Measurements from ENCODE around the gene MAU2. TPM values are rescaled to one million over a fixed set of nuclear protein-coding genes. Genes with fewer than 3 reads are reported as not detected.
A peak's percentile ranks its signal among the peaks of the same experiment; 100 is the strongest.

MAU2 gene
- total RNA-seq, 3 donors from 2014 or later = 59.2 to 63.6 (median 62.8) TPM

DNA sequence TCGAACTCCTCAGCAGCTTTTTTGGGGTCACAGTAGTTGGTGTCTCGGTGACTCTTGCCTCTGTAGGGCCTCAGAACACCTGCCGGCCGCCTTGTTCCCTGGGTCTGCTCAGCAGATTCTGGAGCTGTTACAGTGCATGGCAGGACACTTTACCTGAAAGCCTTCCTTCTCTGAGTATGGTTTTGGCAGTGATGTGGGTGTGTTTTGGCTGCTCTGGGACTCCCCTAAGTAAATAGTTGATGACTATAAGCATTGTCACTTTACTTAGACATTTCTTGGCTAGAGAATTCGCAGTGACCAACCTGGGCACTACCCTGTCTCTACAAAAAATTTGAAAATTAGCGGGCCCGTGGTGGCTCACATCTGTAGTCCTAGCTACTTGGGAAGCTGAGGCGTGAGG is 7.0 kb downstream of the MAU2 start:
- no peak for DNase-seq
- Mint-ChIP-seq H3K9me3 (no peaks in the 10 kb centered on the region), H3K4me1 (ENCODE audit: low read depth) (peaks cover 37% of the 10 kb centered on the region), H3K36me3 (ENCODE audit: insufficient read depth) (peaks cover 30% of the 10 kb centered on the region), H3K4me3 (no peak overlapping the region), H3K27me3 (ENCODE audit: low read depth) (no peaks in the 10 kb centered on the region)
- ATAC-seq = no peak

DNA sequence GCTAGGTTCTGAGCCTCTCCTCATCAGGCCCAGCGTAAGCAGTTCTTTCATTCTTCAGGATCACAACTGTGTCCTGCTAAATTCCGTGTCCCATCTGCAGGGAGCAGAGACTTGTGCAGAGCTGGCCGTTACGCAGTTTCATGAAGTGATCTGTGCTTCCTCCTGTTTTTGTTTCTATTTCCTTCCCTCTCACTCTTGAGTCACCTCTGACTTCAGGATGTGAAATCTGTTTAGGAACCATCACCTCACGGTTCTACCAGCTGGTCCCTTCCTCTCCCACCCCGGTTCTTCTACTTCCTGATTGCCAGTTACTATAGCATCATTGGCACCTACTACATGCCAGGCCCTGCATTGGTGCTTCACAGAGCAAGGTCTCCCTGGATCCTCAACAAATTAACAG is 8.5 kb downstream of the MAU2 start:
- no peak overlapping the region for H3K4me3 Mint-ChIP-seq
- ATAC-seq = peak; percentile 40

DNA sequence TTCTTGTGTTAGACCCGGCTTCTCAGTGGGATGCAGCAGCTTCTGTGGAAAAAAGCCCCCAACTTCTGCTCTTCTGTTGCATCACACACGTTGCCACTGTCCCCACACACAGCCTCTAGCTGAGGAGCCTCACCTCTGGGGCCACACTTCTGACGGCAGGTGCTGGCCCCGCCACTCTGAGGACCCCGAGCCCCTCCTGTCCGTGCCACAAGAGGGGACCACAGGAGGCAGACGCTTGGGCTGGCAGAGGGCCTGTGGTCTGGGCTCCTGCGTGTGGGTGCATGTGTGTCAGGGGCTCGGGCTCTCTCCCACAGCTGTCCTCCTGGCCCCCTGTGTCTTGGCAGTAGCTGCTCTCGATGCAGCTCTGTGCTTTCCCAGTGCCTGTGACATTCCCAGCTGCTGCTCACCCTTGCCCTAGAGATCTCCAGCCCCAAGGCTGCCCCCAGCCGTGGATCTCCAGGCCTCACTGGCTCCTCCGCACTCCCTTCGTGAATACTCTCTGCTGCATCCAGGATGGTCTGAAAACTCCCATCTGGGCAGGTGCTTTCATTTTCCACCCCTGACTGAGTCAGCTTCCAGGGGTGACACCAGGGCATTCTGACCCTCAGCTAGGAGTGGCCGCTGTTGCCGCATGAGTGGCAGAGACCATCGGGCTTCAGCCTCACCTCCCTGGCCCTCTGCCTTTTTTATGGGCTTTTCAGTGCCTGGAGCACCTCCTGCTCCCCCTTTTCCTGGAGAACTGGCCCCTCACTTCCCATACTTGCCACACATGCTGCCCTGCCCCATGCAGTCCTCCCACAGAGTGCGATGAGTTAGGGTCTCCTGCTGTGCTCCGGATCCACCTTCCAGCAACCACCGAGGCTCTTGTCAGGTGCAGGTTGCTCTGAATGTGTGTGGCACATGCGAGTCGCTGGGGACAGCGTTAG is 13.7 kb downstream of the MAU2 start:
- Mint-ChIP-seq H3K9me3 (no peaks in the 10 kb centered on the region), H3K4me1 (ENCODE audit: low read depth) (peaks cover 6% of the 10 kb centered on the region), H3K27me3 (ENCODE audit: low read depth) (no peaks in the 10 kb centered on the region), H3K4me3 (no peak overlapping the region), H3K36me3 (ENCODE audit: insufficient read depth) (peaks cover 14% of the 10 kb centered on the region)
- ATAC-seq = no peak
- DNase-seq = no peak

More for the DNA sequence above, 8.5 kb downstream of the MAU2 start:
- Mint-ChIP-seq H3K4me1 (ENCODE audit: low read depth) (peaks cover 28% of the 10 kb centered on the region), H3K27me3 (ENCODE audit: low read depth) (no peaks in the 10 kb centered on the region), H3K9me3 (no peaks in the 10 kb centered on the region), H3K36me3 (ENCODE audit: insufficient read depth) (peaks cover 25% of the 10 kb centered on the region)
- DNase-seq = no peak

DNA sequence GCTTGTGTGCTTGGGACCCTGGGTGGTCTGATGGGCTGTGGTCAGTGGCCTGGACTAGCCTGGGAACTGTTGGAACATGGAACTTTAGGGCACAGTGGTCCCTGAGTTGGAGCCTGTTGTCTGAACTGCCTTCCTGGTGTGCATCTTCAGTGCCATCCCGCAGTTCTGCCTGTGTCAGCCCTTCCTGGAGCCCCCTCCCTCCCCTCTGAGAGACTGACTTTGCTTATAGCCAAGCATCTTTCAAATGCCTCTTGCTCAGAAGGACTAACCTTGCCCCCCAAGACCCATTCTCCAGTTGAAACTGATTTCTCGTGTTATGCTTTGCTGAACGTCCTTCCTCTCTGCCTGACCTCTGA is 14.3 kb downstream of the MAU2 start:
- no peaks in the 10 kb centered on the region for H3K9me3 Mint-ChIP-seq

DNA sequence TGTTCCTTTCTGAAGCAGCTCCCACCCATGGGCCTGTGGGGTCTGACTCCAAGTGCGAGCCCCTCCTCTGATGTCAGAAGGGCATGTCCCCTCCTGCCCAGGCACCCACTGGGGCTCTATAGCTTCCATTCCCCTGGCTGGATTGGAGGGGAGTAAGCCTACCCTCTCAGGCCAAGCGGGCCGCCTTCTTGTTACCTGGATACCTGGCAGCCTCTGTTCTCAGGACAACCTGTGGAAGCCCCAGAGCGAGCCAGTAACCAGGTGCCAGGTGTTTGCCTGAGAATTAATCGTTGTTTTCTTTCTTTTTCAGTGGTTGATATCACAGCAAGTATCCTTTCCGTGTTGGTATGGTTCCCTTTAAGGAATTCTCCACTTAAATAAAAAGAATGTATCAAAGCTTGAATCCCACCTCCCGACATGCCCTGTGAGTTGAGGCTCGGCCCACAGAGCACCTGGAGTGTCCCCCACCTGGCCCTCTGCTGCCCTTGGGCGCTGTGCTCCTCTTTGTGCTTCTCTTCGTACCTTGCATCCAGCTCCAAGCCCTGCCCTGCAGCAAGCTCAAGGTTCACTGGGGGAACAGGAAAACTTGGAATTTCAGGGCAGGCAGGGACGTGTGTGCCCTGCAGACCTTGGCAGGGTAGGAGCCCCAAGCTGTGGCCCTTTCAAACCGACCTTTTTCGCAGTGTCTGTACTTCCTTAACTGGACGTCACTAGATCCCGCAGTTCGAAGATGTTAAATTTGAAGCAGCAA is 15.0 kb downstream of the MAU2 start:
- H3K36me3 Mint-ChIP-seq (ENCODE audit: insufficient read depth) = peaks cover 13% of the 10 kb centered on the region
- H3K4me3 Mint-ChIP-seq = no peak overlapping the region
- no peak for ATAC-seq
- H3K27me3 Mint-ChIP-seq (ENCODE audit: low read depth) = no peaks in the 10 kb centered on the region
- no peaks in the 10 kb centered on the region for H3K9me3 Mint-ChIP-seq
- DNase-seq = no peak
- peaks cover 5% of the 10 kb centered on the region for H3K4me1 Mint-ChIP-seq (ENCODE audit: low read depth)

More for the DNA sequence above, 14.3 kb downstream of the MAU2 start:
- Mint-ChIP-seq H3K4me1 (ENCODE audit: low read depth) (peaks cover 5% of the 10 kb centered on the region), H3K4me3 (no peak overlapping the region), H3K36me3 (ENCODE audit: insufficient read depth) (peaks cover 13% of the 10 kb centered on the region), H3K27me3 (ENCODE audit: low read depth) (no peaks in the 10 kb centered on the region)
- ATAC-seq (no peak), DNase-seq (no peak)

DNA sequence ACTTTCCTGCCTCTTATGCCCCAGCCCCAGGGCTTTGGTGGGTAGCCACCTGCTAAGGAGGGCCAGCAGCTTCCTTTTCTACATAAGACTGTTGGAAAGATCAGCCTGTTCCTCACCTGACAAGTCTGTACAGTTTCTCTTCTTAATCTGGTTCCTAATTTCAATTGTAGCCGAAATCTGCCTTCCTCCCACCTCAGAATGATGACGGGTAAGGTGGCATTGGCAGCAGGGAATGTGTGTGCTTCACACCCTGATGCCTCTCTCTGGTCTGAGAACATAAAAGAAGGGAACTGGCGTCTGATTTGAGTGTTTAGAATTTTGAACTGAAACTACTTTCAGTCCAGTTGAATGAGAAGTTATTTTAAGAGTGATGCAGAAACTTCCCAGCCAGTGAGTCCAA is 16.0 kb downstream of the MAU2 start:
- ATAC-seq = no peak
- Mint-ChIP-seq H3K27me3 (ENCODE audit: low read depth) (no peaks in the 10 kb centered on the region), H3K4me3 (no peak overlapping the region), H3K4me1 (ENCODE audit: low read depth) (peaks cover 5% of the 10 kb centered on the region), H3K36me3 (ENCODE audit: insufficient read depth) (peaks cover 13% of the 10 kb centered on the region), H3K9me3 (no peaks in the 10 kb centered on the region)
- DNase-seq = no peak

DNA sequence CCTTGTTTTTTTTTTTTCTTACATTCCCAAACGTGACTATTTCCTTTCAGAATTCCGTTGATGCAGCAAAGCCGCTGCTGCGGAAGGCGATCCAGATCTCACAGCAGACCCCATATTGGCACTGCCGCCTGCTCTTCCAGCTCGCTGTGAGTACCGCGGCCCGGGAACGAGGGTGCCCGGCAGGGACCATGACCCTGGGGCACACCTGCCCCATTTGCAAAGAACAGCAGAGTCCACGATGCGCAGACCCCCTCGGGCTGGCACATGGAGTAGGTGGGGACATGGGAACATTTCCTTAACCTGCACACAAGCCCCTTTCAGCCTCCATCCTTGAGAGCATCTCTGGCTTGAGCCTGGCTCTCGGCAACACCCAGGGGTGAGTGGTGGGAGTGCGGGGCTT is 16.5 kb downstream of the MAU2 start:
- DNase-seq (no peak), ATAC-seq (no peak)
- Mint-ChIP-seq H3K4me3 (no peak overlapping the region), H3K36me3 (ENCODE audit: insufficient read depth) (peaks cover 13% of the 10 kb centered on the region), H3K27me3 (ENCODE audit: low read depth) (no peaks in the 10 kb centered on the region), H3K4me1 (ENCODE audit: low read depth) (peaks cover 5% of the 10 kb centered on the region), H3K9me3 (no peaks in the 10 kb centered on the region)

DNA sequence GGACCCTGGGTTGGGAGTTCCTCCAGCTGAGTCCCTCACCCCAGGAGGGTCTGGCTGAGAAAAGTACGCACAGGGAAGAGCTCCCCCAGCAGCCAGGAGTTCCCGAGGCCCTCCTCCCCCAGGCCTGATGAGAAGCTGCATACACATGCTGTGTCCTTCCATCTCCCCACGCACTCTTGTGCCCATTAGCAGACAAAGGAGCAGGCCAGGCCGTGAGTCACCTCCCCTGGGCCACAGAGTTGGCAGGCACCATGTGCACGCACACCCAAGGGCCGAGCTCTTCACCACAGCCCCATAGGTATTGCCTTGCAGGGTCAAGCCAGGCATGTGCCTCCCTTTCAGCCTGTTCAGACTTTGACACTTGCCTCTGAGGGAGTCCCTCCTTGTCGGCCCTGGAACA is 17.5 kb downstream of the MAU2 start:
- DNase-seq (no peak), ATAC-seq (no peak)
- Mint-ChIP-seq H3K4me1 (ENCODE audit: low read depth) (peaks cover 5% of the 10 kb centered on the region), H3K36me3 (ENCODE audit: insufficient read depth) (peaks cover 13% of the 10 kb centered on the region), H3K4me3 (no peak overlapping the region), H3K9me3 (no peaks in the 10 kb centered on the region), H3K27me3 (ENCODE audit: low read depth) (no peaks in the 10 kb centered on the region)

DNA sequence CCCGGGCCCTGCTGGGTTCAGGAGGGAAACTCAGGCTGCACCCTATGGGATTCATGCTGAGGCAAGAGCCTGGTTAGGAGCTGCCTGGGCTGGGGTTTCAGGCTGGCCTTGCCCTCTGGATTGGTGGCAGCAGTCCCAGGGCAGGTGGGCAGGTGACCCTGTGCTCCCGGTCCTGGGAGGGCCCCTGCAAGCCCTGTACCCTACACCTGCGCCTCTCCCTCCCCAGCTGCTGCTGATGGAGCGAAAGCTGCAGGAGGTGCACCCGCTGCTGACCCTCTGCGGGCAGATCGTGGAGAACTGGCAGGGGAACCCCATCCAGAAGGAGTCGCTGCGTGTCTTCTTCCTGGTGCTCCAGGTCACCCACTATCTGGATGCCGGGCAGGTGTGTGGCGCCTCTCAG is 20.4 kb downstream of the MAU2 start:
- DNase-seq (no peak), ATAC-seq (no peak)
- no peaks in the 10 kb centered on the region for H3K27me3 Mint-ChIP-seq (ENCODE audit: low read depth)
- H3K4me3 Mint-ChIP-seq = no peak overlapping the region
- H3K4me1 Mint-ChIP-seq (ENCODE audit: low read depth) = no peaks in the 10 kb centered on the region
- peaks cover 13% of the 10 kb centered on the region for H3K36me3 Mint-ChIP-seq (ENCODE audit: insufficient read depth)
- H3K9me3 Mint-ChIP-seq = no peaks in the 10 kb centered on the region

DNA sequence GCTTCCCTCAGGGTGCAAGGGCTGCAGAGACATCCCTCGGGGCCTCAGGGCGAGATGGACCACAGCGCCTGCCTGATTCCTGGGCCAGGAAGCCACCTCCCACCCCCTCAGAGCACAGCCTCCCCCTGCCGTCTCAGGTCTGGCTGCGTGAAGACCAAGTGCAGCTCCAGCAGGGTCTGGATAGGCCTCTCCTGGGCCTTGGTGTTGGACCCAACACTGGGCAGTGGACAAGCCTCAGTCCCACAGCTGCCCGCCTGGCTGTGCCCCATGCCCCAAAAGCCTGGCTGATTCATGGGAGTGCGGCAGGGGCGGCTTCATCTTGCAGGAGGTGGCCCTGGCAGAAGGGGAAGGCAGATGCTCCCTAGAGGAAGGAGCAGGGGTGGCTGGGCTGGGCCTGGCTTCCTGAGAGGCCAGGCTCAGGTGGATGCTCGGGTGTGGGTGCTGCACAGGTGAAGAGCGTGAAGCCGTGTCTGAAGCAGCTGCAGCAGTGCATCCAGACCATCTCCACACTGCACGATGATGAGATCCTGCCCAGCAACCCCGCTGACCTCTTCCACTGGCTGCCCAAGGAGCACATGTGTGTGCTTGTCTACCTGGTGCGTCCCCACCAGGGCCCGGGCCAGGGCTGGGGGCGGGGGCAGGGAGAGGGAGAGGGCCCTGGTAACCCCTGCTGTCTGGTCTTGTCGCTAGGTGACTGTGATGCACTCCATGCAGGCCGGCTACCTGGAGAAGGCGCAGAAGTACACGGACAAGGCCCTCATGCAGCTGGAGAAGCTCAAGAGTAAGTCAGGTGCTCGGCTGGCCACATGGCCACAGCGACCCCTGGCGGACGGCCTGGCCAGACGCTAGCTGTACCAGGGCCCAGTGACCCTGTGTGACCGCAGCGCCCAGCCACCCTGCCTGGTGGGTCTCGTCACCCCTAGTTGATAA is 21.7 kb downstream of the MAU2 start:
- Mint-ChIP-seq H3K9me3 (no peaks in the 10 kb centered on the region), H3K4me3 (no peak overlapping the region), H3K36me3 (ENCODE audit: insufficient read depth) (peaks cover 20% of the 10 kb centered on the region), H3K4me1 (ENCODE audit: low read depth) (no peaks in the 10 kb centered on the region), H3K27me3 (ENCODE audit: low read depth) (no peaks in the 10 kb centered on the region)
- DNase-seq (no peak), ATAC-seq (no peak)

DNA sequence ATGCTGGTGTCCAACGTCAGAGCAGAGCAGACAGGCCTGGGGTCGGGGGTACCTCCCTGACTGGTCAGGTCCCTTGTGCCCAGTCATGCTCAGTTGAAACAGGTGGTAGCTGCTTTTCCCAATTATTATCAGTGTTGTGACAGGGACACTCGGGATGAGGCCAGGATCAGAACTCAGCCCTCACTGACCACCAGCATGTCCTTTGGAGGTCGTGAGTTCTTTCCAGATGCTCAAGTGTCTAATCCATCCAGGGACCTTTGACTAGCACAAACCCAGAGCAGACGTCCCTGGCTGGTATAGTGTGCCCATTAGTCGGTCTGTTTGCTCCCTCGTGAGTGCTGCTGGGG is 22.4 kb downstream of the MAU2 start:
- Mint-ChIP-seq H3K4me3 (no peak overlapping the region), H3K36me3 (ENCODE audit: insufficient read depth) (peaks cover 21% of the 10 kb centered on the region), H3K9me3 (no peaks in the 10 kb centered on the region), H3K4me1 (ENCODE audit: low read depth) (no peaks in the 10 kb centered on the region), H3K27me3 (ENCODE audit: low read depth) (no peaks in the 10 kb centered on the region)
- no peak for ATAC-seq
- DNase-seq = no peak

DNA sequence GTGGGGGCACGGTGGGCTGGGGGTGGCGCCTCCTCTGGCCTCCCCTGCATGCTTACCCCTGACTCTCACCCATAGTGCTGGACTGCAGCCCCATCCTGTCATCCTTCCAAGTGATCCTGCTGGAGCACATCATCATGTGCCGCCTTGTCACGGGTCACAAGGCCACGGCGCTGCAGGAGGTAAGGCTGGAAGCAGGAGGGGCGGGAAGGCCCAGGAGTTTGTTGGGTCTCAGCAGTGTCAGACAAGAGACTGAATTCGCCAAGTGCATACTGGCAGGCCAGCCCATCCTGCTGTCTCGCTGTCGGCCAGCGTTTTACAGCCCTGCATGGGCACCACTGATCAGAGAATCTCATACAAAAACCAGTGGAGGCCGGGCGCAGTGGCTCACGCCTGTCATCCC is 23.1 kb downstream of the MAU2 start:
- peaks cover 17% of the 10 kb centered on the region for H3K36me3 Mint-ChIP-seq (ENCODE audit: insufficient read depth)
- no peaks in the 10 kb centered on the region for H3K9me3 Mint-ChIP-seq
- no peaks in the 10 kb centered on the region for H3K4me1 Mint-ChIP-seq (ENCODE audit: low read depth)
- ATAC-seq = no peak
- no peaks in the 10 kb centered on the region for H3K27me3 Mint-ChIP-seq (ENCODE audit: low read depth)
- no peak for DNase-seq
- no peak overlapping the region for H3K4me3 Mint-ChIP-seq

DNA sequence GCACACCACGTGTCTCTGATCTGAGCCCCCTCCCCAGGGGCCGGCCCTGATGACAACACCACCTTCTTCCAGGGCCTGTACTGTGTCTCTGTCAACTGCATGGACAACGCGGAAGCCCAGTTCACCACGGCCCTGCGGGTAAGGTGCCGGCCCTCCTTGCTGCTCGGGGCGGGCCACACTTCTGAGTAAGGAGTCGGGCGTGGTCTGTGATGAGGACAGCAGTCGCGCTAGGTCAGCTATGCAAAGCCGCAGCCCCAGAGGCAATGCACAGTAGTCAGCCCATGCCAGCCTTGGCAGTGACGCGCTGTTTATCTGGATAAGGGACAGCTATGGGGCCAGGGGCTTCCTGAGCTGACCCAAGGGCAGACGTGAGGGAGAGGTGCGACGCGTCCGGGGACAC is 24.6 kb downstream of the MAU2 start:
- ATAC-seq (no peak), DNase-seq (no peak)
- Mint-ChIP-seq H3K36me3 (ENCODE audit: insufficient read depth) (peaks cover 21% of the 10 kb centered on the region), H3K9me3 (no peaks in the 10 kb centered on the region), H3K4me3 (no peak overlapping the region), H3K4me1 (ENCODE audit: low read depth) (no peaks in the 10 kb centered on the region), H3K27me3 (ENCODE audit: low read depth) (no peaks in the 10 kb centered on the region)

DNA sequence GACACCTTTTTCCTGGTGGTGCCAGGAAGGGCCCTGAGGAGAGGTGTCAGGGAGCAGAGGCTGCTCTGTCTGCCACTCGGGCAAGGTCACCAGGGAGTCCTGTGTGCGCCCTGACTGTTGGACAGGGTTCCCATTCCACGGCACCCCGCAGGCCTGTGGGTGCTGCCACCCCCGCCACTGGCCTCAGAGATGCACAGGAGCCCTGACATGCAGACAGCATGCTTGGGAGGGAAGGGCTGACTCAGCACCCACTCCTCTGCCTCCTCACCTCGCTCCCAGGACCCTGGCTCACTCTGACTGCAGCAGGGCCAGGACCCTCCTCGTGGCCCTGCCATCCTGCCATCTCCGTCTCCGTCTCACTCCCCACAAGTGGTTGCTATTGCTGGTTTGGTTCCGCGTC is 25.3 kb downstream of the MAU2 start:
- no peaks in the 10 kb centered on the region for H3K9me3 Mint-ChIP-seq
- peaks cover 21% of the 10 kb centered on the region for H3K36me3 Mint-ChIP-seq (ENCODE audit: insufficient read depth)
- DNase-seq = no peak
- no peaks in the 10 kb centered on the region for H3K4me1 Mint-ChIP-seq (ENCODE audit: low read depth)
- no peak for ATAC-seq
- no peaks in the 10 kb centered on the region for H3K27me3 Mint-ChIP-seq (ENCODE audit: low read depth)
- no peak overlapping the region for H3K4me3 Mint-ChIP-seq

Measured in activated T-cell treated with anti-CD3 and anti-CD28 coated beads, Interleukin-2, amount 50 U/mL, for 4 hours (primary cell).